PC-3 (cell line): ENCODE results near the gene EIF4G1.

Experiments used
- CTCF ChIP-seq: fragments of 300-600 bp; sonication (generic); conservative IDR thresholded peaks from 2 replicates; pipeline ENCODE4 v1.5.1; 2017; ENCODE audit warnings: antibody characterized with exemption, low read depth, mild to moderate bottlenecking, low read length
- EZH2 ChIP-seq: fragments of 300-600 bp; sonication (generic); IDR thresholded peaks from one replicate; pipeline ENCODE4 v1.6.1; 2017; ENCODE audit warnings: antibody characterized with exemption, mild to moderate bottlenecking, low read length; ENCODE audit not compliant: unreplicated experiment
- EZH2phosphoT487 ChIP-seq: fragments of 300-600 bp; sonication (generic); IDR thresholded peaks from 2 replicates; pipeline ENCODE4 v1.6.1; 2018; ENCODE audit warnings: mild to moderate bottlenecking, antibody characterized with exemption, low read length, borderline replicate concordance

- TF ChIP-seq EZH2 (no peak), CTCF (no peak), EZH2phosphoT487 (no peak)
These were observed 14.1 kb downstream of the EIF4G1 start for GRCh38 chr3:184328516-184328915.
